ENCODE results near the gene RERE.

DNA sequence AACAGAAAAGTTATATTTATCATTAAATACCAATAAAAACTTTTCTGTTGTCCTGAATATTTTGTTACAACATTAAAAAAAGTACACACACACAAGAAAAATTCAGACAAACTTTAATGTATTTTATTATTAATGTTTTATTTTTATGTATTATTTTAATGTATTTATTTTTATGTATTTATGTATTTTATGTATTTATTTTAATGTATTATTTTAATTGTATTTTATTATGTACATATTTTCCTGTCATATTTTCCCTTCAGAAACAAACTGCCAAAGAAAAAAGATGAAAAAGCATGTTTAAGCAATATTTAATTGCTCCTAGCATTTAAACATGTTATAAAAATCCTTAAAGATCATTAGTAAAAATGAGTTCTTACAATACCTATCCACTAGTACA is 222.1 kb downstream of the RERE start:
- TF ChIP-seq ZNF677 (tag by site-specific recombination; IDR thresholded peaks at IDR 0.05) (no peak), ZNF501 (tag by site-specific recombination; IDR thresholded peaks at IDR 0.05) (no peak), ZNF433 (tag by site-specific recombination; IDR thresholded peaks at IDR 0.05; ENCODE audit: low read depth) (no peak), ZNF24 (tag by site-specific recombination; IDR thresholded peaks at IDR 0.05) (no peak), ZBTB26 (tag by site-specific recombination; optimal IDR thresholded peaks at IDR 0.05) (no peak), ZNF114 (tag by site-specific recombination; IDR thresholded peaks at IDR 0.05) (no peak), ZNF624 (tag by site-specific recombination; IDR thresholded peaks at IDR 0.05) (no peak)
- TF ChIP-seq, protein P1, sequence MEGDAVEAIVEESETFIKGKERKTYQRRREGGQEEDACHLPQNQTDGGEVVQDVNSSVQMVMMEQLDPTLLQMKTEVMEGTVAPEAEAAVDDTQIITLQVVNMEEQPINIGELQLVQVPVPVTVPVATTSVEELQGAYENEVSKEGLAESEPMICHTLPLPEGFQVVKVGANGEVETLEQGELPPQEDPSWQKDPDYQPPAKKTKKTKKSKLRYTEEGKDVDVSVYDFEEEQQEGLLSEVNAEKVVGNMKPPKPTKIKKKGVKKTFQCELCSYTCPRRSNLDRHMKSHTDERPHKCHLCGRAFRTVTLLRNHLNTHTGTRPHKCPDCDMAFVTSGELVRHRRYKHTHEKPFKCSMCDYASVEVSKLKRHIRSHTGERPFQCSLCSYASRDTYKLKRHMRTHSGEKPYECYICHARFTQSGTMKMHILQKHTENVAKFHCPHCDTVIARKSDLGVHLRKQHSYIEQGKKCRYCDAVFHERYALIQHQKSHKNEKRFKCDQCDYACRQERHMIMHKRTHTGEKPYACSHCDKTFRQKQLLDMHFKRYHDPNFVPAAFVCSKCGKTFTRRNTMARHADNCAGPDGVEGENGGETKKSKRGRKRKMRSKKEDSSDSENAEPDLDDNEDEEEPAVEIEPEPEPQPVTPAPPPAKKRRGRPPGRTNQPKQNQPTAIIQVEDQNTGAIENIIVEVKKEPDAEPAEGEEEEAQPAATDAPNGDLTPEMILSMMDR (tag by site-specific recombination; IDR thresholded peaks at IDR 0.05), result no peak
- TF ChIP-seq, protein P2, sequence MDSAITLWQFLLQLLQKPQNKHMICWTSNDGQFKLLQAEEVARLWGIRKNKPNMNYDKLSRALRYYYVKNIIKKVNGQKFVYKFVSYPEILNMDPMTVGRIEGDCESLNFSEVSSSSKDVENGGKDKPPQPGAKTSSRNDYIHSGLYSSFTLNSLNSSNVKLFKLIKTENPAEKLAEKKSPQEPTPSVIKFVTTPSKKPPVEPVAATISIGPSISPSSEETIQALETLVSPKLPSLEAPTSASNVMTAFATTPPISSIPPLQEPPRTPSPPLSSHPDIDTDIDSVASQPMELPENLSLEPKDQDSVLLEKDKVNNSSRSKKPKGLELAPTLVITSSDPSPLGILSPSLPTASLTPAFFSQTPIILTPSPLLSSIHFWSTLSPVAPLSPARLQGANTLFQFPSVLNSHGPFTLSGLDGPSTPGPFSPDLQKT (IDR thresholded peaks at IDR 0.05; ENCODE audit: borderline replicate concordance, low read depth, low read length), result no peak

Measured in HEK293 (cell line).